ENCODE data around the gene TSPAN18.

The TSPAN18 gene

DNA sequence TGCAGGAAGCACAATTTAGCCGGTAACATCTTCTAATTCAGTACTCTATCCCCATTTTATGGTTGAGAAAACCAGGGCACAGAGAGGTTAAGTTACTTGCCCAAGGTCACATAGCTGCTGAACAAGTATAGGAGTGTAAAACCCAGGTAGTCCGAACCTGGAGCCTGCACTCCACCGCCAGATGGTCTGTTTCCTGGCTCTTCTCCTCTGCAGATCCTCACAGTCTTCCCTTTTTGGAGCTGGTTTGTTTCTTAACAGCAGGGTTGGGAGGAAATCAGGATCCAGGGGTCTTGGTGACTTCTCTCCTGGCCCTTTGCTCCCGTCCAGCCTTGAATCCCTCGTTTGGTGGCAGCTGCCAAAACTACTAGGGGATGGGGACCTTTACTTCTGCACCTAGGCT is 12.0 kb downstream of the TSPAN18 start:
- DNase-seq, result no peak

GRCh38 chr11:44740967-44741366 is 14.2 kb downstream of the TSPAN18 start:
- no peak for DNase-seq

- DNase-seq, result no peak
Observed at GRCh38 chr11:44741976-44742375, 15.2 kb downstream of the TSPAN18 start.

- no peak for DNase-seq
Observed at GRCh38 chr11:44742508-44743246, 15.9 kb downstream of the TSPAN18 start.

- no peak for DNase-seq
Observed at GRCh38 chr11:44743326-44743725, 16.6 kb downstream of the TSPAN18 start.

DNA sequence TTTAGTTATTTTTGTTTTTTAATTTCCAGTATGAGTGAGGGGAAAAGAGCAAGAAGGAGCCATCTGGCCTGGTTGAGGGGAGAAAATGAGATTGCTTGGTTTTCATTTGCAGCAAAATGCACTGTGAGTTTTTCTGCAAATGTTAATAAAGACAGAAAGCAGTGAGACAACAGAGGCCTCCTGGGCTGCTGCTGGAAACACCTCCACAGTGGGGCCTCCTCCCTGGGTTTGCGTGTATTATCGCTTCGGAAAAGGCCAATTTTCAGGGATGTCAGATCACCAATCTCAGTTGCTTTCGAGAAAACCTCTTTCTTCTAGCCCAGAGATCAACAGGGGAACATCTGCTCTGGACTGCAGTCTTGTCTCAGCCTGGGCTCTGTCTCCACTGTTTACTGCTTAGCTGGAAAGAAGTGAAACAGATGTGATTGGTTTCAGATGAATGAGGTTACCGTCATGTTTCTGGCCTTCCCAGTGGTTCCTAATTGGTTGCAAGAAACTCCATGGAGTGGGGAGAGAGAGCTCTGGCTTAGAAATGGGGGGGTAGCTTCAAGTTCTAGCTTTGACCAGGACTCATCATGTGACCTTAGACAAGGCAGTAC is 17.3 kb downstream of the TSPAN18 start:
- DNase-seq, result no peak

GRCh38 chr11:44746894-44747293 is 20.1 kb downstream of the TSPAN18 start:
- no peak for DNase-seq

DNA sequence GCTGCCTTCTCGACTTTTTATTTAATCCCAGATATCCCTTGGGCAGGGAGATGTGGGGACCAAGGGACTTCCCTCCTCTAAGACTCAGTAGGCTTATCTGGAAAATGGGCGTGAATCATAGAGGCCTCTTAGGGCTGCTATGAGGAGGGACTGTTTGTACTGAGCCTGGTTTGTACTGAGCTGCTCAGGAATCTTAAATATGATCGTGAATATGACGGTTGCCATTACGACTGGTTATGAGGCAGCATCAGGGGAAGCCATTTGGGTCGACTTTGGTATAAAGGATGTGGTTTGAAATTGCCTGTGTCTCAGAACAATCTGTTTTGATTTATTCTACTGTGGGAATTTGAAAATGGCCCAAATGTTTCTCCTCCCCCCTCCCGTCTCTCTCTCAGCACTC is 20.6 kb downstream of the TSPAN18 start:
- no peak for DNase-seq

GRCh38 chr11:44747836-44748235 is 21.1 kb downstream of the TSPAN18 start:
- DNase-seq, result no peak

GRCh38 chr11:44748606-44749005 is 21.8 kb downstream of the TSPAN18 start:
- DNase-seq, result no peak

GRCh38 chr11:44749189-44749588 is 22.4 kb downstream of the TSPAN18 start:
- DNase-seq, result no peak

DNA sequence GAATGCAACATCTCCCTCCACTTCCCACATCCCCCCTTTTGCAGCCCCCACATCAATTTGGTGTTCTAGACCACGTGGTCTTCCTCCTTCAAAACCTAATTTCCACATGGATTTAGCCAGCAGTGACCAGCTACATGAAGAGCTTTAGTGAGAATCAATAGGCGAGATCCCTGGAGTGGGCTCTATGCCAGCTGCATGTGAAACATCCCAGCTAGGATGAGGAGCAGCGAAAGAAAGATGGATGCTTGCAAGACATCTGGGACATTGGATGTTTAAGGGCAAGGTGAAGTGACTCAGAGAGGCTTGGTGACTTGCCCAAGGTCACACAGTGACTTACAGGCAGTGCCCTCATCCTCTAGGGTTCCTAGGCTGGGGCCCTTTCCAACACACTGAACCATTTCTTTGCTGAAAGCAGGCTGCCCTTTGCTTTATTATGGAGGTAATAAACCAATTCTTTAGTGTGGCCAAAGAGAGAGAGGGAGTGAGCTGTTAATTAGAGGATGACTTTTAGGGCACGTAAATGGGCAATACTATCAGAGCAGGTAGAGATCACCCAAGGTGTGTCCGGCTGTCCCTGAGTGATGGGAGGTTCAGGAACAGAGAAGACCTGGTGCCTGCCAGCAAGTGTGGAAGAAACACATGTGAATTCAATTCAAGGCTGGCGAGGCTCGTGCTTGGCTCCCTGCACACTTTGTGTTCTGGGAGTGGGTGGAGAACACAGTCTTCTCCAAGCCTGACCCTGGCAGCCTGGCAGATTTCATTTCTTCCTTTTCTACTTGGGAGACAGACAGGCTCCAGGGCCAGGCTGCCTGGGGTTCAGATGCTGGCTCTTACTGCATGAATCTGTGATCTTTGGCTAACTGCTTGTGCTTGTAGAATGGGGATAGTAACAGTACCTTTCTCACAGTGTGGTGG is 24.0 kb downstream of the TSPAN18 start:
- DNase-seq, result no peak

GRCh38 chr11:44752300-44752699 is 25.5 kb downstream of the TSPAN18 start:
- no peak for DNase-seq

GRCh38 chr11:44752713-44753112 is 26.0 kb downstream of the TSPAN18 start:
- no peak for DNase-seq

- DNase-seq, result no peak
Observed at GRCh38 chr11:44753961-44754645, 27.3 kb downstream of the TSPAN18 start.

- DNase-seq, result no peak
Observed at GRCh38 chr11:44754876-44755555, 28.3 kb downstream of the TSPAN18 start.

- no peak for DNase-seq
Observed at GRCh38 chr11:44755556-44756523, 29.1 kb downstream of the TSPAN18 start.

- DNase-seq, result no peak
Observed at GRCh38 chr11:44758983-44759382, 32.2 kb downstream of the TSPAN18 start.

GRCh38 chr11:44759743-44760476 is 33.1 kb downstream of the TSPAN18 start:
- no peak for DNase-seq

DNA sequence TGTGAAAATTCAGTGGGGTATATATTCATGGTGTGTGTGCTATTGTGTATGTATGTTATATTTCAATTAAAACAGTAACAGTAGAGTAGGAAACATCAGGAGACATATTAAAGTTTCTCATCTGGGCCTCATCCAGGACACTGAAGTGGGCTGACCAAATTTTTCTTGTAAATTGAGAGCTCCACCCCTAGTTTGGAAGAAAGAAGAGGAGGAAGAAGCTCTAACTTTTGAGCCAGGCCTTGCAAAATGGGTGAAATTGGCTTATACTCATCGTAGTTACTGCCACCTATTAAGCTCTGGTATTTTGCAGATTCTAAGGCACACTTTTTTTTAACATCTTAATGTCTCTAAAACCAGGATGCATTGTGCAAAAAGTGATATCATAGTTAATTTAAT is 33.7 kb downstream of the TSPAN18 start:
- no peak for DNase-seq

Measured in effector CD4-positive, alpha-beta T cell (primary cell).